Nucleus accumbens (tissue), 56 donors: ENCODE data around the gene LRRC75B.
"Not testable (repeated sequence)": the region's sequence is repeated elsewhere in the genome, so short reads cannot be mapped to it uniquely, and the experiment has no call there.

Source experiments
- DNase-seq, 56 donors: peaks; one replicate each; lab custom pipeline; 2025; lab: John Stamatoyannopoulos, UW

The LRRC75B gene

GRCh38 chr22:24559471-24559870, 33.4 kb downstream of the LRRC75B start:
- DNase-seq = no peak

- DNase-seq = peak; percentile 93 to 100 (median 99)
These were observed 37.5 kb downstream of the LRRC75B start, which contains the start of gene SNRPD3 for GRCh38 chr22:24555165-24556039. SNRPD3 (plus strand) TSS chr22:24555999; CDS start chr22:24557675, 1,676 bp downstream.

- DNase-seq = peak in 7 of 56 donors; percentile 18 to 59 (median 46)
These were observed 38.3 kb downstream of the LRRC75B start, which contains the start of gene GUCD1 for GRCh38 chr22:24554313-24555164. GUCD1 (minus strand) TSS chr22:24555138; CDS start chr22:24554991, 147 bp downstream.

- DNase-seq = peak in 2 of 56 donors; percentile 4 to 21
These were observed 39.1 kb downstream of the LRRC75B start for GRCh38 chr22:24553597-24554312.

GRCh38 chr22:24552503-24553286, 40.2 kb downstream of the LRRC75B start:
- DNase-seq = not testable (repeated sequence)

- no peak for DNase-seq
These were observed 41.9 kb downstream of the LRRC75B start for GRCh38 chr22:24550902-24551435.

- no peak for DNase-seq
These were observed 42.6 kb downstream of the LRRC75B start for GRCh38 chr22:24550028-24550901.

- DNase-seq = no peak
These were observed 44.1 kb downstream of the LRRC75B start for GRCh38 chr22:24548812-24549211.

GRCh38 chr22:24543679-24544243, 49.1 kb downstream of the LRRC75B start:
- DNase-seq = peak in 1 of 56 donors; percentile 15

GRCh38 chr22:24543185-24543601, 49.7 kb downstream of the LRRC75B start:
- DNase-seq = no peak

GRCh38 chr22:24542641-24543040, 50.2 kb downstream of the LRRC75B start:
- DNase-seq = peak in 13 of 56 donors; percentile 4 to 43 (median 20)

- no peak for DNase-seq
These were observed 51.0 kb downstream of the LRRC75B start for GRCh38 chr22:24541681-24542515.

GRCh38 chr22:24540470-24540869, 52.4 kb downstream of the LRRC75B start:
- no peak for DNase-seq

- no peak for DNase-seq
These were observed 56.8 kb downstream of the LRRC75B start for GRCh38 chr22:24536089-24536488.
